Mesendoderm (in vitro differentiated cells): ENCODE results near the gene SLC45A1.

Experiments used
- DNase-seq: peaks from one replicate; pipeline ENCODE4 v3.0.0; 2013
- H2AK5ac ChIP-seq: 2 replicates; pipeline ENCODE4 v1.6.1; 2013; ENCODE audit warnings: low read length, inconsistent platforms
- H2BK120ac ChIP-seq: 2 replicates; pipeline ENCODE4 v1.6.1; 2013; ENCODE audit warnings: low read depth, mild to moderate bottlenecking, low read length, moderate library complexity, mixed read lengths
- H2BK15ac ChIP-seq: replicated peaks from 2 replicates; pipeline ENCODE4 v1.6.1; 2013; ENCODE audit warnings: low read depth, mild to moderate bottlenecking, moderate library complexity
- H2BK5ac ChIP-seq: 2 replicates; pipeline ENCODE4 v1.6.1; 2013; ENCODE audit warnings: low read length, inconsistent platforms
- H3K18ac ChIP-seq: 2 replicates; pipeline ENCODE4 v1.6.1; 2013; ENCODE audit warnings: mild to moderate bottlenecking, low read length, mixed read lengths
- H3K23ac ChIP-seq: one replicate; pipeline ENCODE4 v1.6.1; 2013; ENCODE audit warnings: low read length
- H3K27ac ChIP-seq: 2 replicates; pipeline ENCODE4 v1.5.1; 2013; ENCODE audit warnings: low read depth, mild to moderate bottlenecking, inconsistent platforms, low read length, moderate library complexity
- H3K27me3 ChIP-seq: 2 replicates; pipeline ENCODE4 v1.6.1; 2013; ENCODE audit warnings: low read length, control low read depth, mild to moderate bottlenecking, inconsistent platforms; ENCODE audit not compliant: insufficient read depth, poor library complexity
- H3K36me3 ChIP-seq: 2 replicates; pipeline ENCODE4 v1.6.1; 2013; ENCODE audit warnings: low read length, inconsistent platforms; ENCODE audit not compliant: control insufficient read depth, insufficient read depth
- H3K4ac ChIP-seq: one replicate; pipeline ENCODE4 v1.6.1; 2013; ENCODE audit warnings: low read depth, mild to moderate bottlenecking, low read length, moderate library complexity
- H3K4me1 ChIP-seq: 2 replicates; pipeline ENCODE4 v1.6.1; 2013; ENCODE audit warnings: low read depth, low read length, inconsistent platforms; ENCODE audit not compliant: control insufficient read depth
- H3K4me2 ChIP-seq: 2 replicates; pipeline ENCODE4 v1.6.1; 2013; ENCODE audit warnings: low read length
- H3K4me3 ChIP-seq: 2 replicates; pipeline ENCODE4 v1.5.1; 2013; ENCODE audit warnings: mild to moderate bottlenecking, low read length
- H3K56ac ChIP-seq: one replicate; pipeline ENCODE4 v1.6.1; 2013; ENCODE audit warnings: low read length
- H3K79me1 ChIP-seq: 2 replicates; pipeline ENCODE4 v1.6.1; 2013; ENCODE audit warnings: low read length, inconsistent platforms
- H3K79me2 ChIP-seq: 2 replicates; pipeline ENCODE4 v1.6.1; 2013; ENCODE audit warnings: mild to moderate bottlenecking, low read length; ENCODE audit not compliant: control insufficient read depth, insufficient read depth
- H3K9ac ChIP-seq: 2 replicates; pipeline ENCODE4 v1.6.1; 2013; ENCODE audit warnings: low read length, inconsistent platforms
- H4K5ac ChIP-seq: one replicate; pipeline ENCODE4 v1.6.1; 2013; ENCODE audit warnings: low read length
- H4K8ac ChIP-seq: one replicate; pipeline ENCODE4 v1.6.1; 2013; ENCODE audit warnings: low read depth, mild to moderate bottlenecking, control low read depth, low read length, moderate library complexity
- WGBS: extraction: QIAGEN DNeasy Blood & Tissue Kit; methylation state at CpG from one replicate; pipeline ENCODE4 v1.1.7; 2013; ENCODE audit warnings: low lambda C conversion rate, missing lambda C conversion rate; ENCODE audit not compliant: insufficient coverage; ENCODE audit errors: extremely low coverage; 5-methylcytosine and 5-hydroxymethylcytosine counted together

SLC45A1 gene

DNA sequence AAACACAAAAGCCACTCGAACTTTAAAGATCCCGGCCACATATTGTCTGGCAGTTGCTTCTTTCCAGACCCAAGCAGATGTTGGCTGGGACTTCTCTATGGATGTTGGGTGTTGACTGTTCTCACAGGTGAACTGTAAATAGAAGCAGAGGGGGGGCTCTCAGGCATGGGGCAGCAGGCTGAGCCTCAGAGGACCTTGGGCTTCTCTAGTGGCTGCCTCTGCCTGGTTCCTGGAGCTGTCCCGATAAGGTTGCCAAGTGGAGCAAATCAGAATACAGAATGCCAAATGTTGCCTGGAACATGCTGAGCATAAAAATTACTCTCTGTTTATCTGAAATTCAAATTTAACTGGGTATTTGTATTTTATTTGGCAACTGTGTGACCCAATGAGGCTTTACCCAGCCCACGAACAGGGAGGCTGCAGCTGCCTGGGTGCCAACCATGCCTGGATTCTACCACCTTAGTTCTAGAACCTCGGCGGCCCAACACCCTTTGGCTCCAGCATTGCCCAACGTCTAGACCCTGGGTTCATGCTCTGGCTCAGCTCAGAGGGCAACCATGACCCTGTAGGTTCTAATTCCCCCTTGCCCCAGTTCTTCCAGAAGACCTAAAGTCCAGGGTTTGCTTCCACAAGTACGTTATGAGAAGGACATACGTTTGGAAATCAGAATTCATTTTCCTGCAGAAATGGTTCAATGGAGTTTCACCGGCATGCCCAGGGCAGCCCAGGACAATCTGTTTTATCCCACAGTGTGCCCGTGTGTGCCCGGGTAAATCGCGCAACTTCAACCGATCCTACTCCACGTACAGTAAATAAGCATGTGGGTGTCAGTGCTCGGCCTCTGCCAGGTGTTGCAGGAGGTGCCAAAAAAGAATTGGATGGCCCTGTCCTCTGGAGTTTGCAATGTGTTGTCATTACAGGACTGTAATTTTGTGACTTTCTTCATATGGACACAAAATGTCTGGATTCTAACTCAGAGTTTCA lies 5.4 kb upstream of the SLC45A1 start:
- H3K18ac ChIP-seq: no peak overlapping the region
- no peak overlapping the region for H4K5ac ChIP-seq
- no peaks in the 10 kb centered on the region for H3K36me3 ChIP-seq
- no peak for DNase-seq
- H4K8ac ChIP-seq: no peak overlapping the region
- H3K79me2 ChIP-seq: no peaks in the 10 kb centered on the region
- no peak overlapping the region for H3K23ac ChIP-seq
- no peak overlapping the region for H3K4me3 ChIP-seq
- H3K56ac ChIP-seq: no peak overlapping the region
- no peak overlapping the region for H2AK5ac ChIP-seq
- H3K27me3 ChIP-seq: no peaks in the 10 kb centered on the region
- no peak overlapping the region for H3K9ac ChIP-seq
- no peak overlapping the region for H3K27ac ChIP-seq
- no peak overlapping the region for H2BK5ac ChIP-seq
- no CpG with 5 or more reads among the region's 17 CpGs for WGBS
- H2BK15ac ChIP-seq: no peak overlapping the region
- H2BK120ac ChIP-seq: no peak overlapping the region
- H3K79me1 ChIP-seq: no peaks in the 10 kb centered on the region
- H3K4ac ChIP-seq: no peak overlapping the region
- H3K4me1 ChIP-seq: peaks cover 3% of the 10 kb centered on the region
- no peak overlapping the region for H3K4me2 ChIP-seq

DNA sequence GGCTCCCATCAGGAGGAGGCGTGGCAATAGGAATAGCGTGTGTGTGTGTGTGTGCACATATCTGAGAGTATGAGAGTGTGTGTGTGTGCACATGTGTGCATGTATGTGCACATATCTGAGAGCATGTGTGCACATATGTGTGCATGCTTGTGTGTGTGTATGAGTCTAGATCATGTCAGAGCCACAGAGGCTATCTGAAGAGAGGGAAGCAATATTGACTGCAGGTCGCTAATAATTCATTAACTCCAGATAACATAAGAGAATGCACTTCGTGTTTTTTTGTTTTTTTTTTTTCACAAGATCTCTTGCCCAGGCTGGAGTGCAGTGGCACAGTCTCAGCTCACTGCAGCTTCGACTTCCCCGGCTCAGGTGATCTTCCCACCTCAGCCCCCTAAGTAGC lies 4.7 kb upstream of the SLC45A1 start:
- no peak overlapping the region for H3K27ac ChIP-seq
- no peak overlapping the region for H2BK5ac ChIP-seq
- no peak for DNase-seq
- H3K4me2 ChIP-seq: no peak overlapping the region
- H3K4ac ChIP-seq: no peak overlapping the region
- no peaks in the 10 kb centered on the region for H3K36me3 ChIP-seq
- H4K8ac ChIP-seq: no peak overlapping the region
- H2AK5ac ChIP-seq: no peak overlapping the region
- H3K18ac ChIP-seq: no peak overlapping the region
- no peak overlapping the region for H3K56ac ChIP-seq
- whole genome bisulfite sequencing: no CpG with 5 or more reads among the region's 6 CpGs
- H3K79me1 ChIP-seq: no peaks in the 10 kb centered on the region
- no peak overlapping the region for H3K9ac ChIP-seq
- no peak overlapping the region for H2BK120ac ChIP-seq
- no peaks in the 10 kb centered on the region for H3K79me2 ChIP-seq
- H3K4me1 ChIP-seq: peaks cover 3% of the 10 kb centered on the region
- H3K23ac ChIP-seq: no peak overlapping the region
- no peak overlapping the region for H4K5ac ChIP-seq
- H2BK15ac ChIP-seq: no peak overlapping the region
- H3K27me3 ChIP-seq: no peaks in the 10 kb centered on the region
- H3K4me3 ChIP-seq: no peak overlapping the region

DNA sequence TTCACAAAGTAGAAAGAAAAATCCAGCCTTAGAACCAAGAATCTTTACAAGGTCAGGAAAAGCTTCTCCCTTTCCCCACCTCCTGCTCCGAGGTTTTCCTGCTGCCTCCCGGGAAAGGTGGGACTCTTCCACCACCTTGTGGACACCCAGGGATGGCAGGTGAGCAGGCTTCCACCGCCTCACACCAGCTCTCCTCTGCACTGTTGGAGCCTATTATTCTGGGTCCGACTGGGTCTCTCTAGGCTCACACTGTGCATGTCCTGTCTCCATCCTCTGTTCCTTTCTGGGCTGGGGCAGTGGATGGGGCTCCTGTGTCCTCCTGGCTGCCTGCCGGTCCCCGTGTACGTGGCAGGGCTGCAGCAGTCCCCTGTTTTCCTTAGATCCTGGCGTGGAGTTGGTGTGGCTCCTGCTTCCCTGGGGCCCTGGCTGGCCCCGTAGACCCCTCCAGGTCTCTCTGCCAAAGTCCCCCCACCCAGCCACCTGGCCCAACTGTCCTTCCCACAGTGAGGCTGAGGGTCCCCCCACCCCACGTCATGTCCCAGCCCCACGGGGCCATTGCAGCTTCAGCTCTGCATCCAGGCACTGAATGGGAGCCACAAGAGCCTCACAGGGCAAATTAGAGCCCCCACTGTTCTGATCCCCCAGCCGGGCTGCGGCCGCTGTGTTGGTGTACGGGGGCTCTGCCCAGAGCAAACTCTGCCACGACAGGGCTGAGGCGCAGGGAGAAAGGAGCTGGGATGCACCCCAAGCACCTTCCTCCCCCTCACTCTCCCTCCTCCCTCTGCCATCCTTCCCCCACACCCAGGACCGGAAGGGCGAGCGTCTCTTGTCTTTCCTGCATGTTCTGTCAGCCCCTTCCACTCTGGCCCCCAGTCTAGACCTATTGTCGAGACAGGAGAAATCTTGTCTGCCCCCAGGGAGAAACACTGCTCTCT lies 3.3 kb upstream of the SLC45A1 start:
- H3K4me2 ChIP-seq: no peak overlapping the region
- peak overlapping the region; percentile 81 for H3K56ac ChIP-seq
- H3K4ac ChIP-seq: peak overlapping the region; percentile 56
- H3K23ac ChIP-seq: peak overlapping the region; percentile 76
- peak overlapping the region; percentile 39 for H2BK5ac ChIP-seq
- no peaks in the 10 kb centered on the region for H3K79me1 ChIP-seq
- no peak overlapping the region for H3K27ac ChIP-seq
- H2AK5ac ChIP-seq: no peak overlapping the region
- H2BK120ac ChIP-seq: peak overlapping the region; percentile 19
- no peaks in the 10 kb centered on the region for H3K36me3 ChIP-seq
- H3K4me3 ChIP-seq: no peak overlapping the region
- peak overlapping the region; percentile 33 for H3K18ac ChIP-seq
- H3K9ac ChIP-seq: peak overlapping the region; percentile 48
- peak; percentile 86 for DNase-seq
- no peak overlapping the region for H4K5ac ChIP-seq
- no peak overlapping the region for H4K8ac ChIP-seq
- no peaks in the 10 kb centered on the region for H3K79me2 ChIP-seq
- H3K4me1 ChIP-seq: peaks cover 3% of the 10 kb centered on the region
- no CpG with 5 or more reads among the region's 21 CpGs for WGBS
- peak overlapping the region; percentile 19 for H2BK15ac ChIP-seq
- H3K27me3 ChIP-seq: no peaks in the 10 kb centered on the region

DNA sequence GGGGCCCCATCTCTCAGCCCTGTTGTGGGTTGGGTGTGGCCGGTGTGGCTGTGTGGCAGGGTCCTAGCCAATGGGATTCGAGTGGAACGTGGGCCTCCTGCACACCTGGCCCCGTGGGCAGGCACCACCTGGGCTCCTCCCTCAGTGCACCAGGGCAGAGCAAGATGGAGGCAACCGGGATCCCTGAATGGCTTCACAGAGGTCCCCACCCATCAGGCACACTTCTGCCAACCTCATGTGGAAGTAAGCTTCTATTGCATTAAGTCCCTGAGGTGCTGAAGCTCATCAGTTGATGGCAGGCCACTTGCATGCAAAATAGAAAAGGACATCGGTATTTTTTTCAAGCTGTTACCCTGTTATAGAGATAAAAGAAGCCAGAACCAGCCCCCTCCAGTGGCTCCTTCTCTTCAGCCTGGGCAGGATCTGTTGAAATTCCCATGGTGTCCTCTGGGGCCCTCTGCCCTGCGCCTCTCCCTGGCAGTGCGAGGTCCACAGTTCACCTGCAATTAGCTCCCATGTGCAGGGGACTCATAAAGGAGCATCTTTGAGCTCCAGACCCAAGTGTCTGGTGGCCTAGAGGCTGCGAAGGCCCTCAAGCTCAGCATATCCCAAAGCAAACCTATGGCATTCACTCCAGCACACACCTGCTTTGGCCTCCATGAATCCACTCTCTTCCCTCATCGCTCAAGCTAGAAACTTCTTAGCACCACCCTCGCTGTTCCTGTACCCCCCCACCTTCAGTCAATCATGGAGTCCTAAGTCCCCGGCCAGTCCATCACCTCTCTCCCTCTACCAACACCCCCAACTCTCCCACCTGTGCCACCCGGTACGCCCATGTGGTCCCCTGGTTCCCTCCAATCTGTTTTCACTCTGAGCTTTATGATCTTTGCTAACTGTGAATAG lies 2.1 kb upstream of the SLC45A1 start:
- peak overlapping the region; percentile 1 for H3K56ac ChIP-seq
- no peak overlapping the region for H2BK15ac ChIP-seq
- H4K5ac ChIP-seq: no peak overlapping the region
- no peaks in the 10 kb centered on the region for H3K79me2 ChIP-seq
- H3K27me3 ChIP-seq: no peaks in the 10 kb centered on the region
- H3K4ac ChIP-seq: peak overlapping the region; percentile 60
- no peaks in the 10 kb centered on the region for H3K79me1 ChIP-seq
- no peak overlapping the region for H3K27ac ChIP-seq
- no CpG with 5 or more reads among the region's 14 CpGs for WGBS
- H2BK120ac ChIP-seq: no peak overlapping the region
- H3K9ac ChIP-seq: no peak overlapping the region
- H3K23ac ChIP-seq: no peak overlapping the region
- no peak overlapping the region for H2BK5ac ChIP-seq
- peaks cover 3% of the 10 kb centered on the region for H3K4me1 ChIP-seq
- DNase-seq: peak; percentile 70
- H3K4me3 ChIP-seq: no peak overlapping the region
- H3K18ac ChIP-seq: no peak overlapping the region
- H4K8ac ChIP-seq: no peak overlapping the region
- no peaks in the 10 kb centered on the region for H3K36me3 ChIP-seq
- no peak overlapping the region for H2AK5ac ChIP-seq
- no peak overlapping the region for H3K4me2 ChIP-seq

DNA sequence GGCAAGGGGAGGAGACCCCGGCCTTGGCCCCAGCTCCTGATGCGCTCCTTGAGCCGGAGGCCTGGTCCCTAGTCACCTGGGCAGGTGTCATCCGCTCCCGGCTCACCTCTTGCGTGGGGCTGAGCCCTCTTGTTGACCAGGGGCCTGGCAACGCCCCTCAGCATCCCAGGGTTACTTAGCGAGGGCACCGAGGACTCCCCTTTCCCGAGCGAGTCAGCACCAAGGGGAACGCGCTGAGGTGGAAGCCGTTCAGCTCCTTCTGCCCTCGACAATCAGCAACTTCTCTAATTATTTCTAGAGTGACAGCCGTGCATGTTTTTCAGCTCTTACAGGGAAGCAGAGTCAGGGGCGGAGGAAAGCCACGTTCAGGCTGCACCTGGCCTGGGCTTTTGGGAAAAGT lies 522 bp downstream of the SLC45A1 start:
- no peaks in the 10 kb centered on the region for H3K36me3 ChIP-seq
- H2BK5ac ChIP-seq: no peak overlapping the region
- H3K23ac ChIP-seq: no peak overlapping the region
- H3K56ac ChIP-seq: peak overlapping the region; percentile 47
- H2BK15ac ChIP-seq: no peak overlapping the region
- H3K4me1 ChIP-seq: peaks cover 3% of the 10 kb centered on the region
- H4K5ac ChIP-seq: no peak overlapping the region
- no peaks in the 10 kb centered on the region for H3K27me3 ChIP-seq
- no peak overlapping the region for H2AK5ac ChIP-seq
- WGBS: no CpG with 5 or more reads among the region's 18 CpGs
- H2BK120ac ChIP-seq: no peak overlapping the region
- no peak overlapping the region for H3K18ac ChIP-seq
- H3K4me3 ChIP-seq: no peak overlapping the region
- H3K27ac ChIP-seq: no peak overlapping the region
- H3K9ac ChIP-seq: peak overlapping the region; percentile 24
- H3K4me2 ChIP-seq: peak overlapping the region; percentile 73
- no peak overlapping the region for H3K4ac ChIP-seq
- H3K79me1 ChIP-seq: no peaks in the 10 kb centered on the region
- H3K79me2 ChIP-seq: no peaks in the 10 kb centered on the region
- H4K8ac ChIP-seq: no peak overlapping the region
- DNase-seq: no peak
